OCI-LY7 (cell line): ENCODE data around the gene HTR1E.

Experiments used
- EZH2phosphoT487 ChIP-seq: fragments of 200-600 bp; sonication (generic); IDR thresholded peaks from 2 replicates; pipeline ENCODE4 v1.6.1; 2018; ENCODE audit warnings: low read depth, borderline replicate concordance, mild to moderate bottlenecking, mixed run types, antibody characterized with exemption, low read length, moderate library complexity, mixed read lengths
- TF ChIP-seq, protein P1 (sequence below): fragments of 200-600 bp; sonication (generic); conservative IDR thresholded peaks from 2 replicates; pipeline ENCODE4 v1.5.1; 2014; ENCODE audit warnings: mild to moderate bottlenecking, antibody characterized with exemption, low read length, moderate library complexity, mixed read lengths

DNA sequence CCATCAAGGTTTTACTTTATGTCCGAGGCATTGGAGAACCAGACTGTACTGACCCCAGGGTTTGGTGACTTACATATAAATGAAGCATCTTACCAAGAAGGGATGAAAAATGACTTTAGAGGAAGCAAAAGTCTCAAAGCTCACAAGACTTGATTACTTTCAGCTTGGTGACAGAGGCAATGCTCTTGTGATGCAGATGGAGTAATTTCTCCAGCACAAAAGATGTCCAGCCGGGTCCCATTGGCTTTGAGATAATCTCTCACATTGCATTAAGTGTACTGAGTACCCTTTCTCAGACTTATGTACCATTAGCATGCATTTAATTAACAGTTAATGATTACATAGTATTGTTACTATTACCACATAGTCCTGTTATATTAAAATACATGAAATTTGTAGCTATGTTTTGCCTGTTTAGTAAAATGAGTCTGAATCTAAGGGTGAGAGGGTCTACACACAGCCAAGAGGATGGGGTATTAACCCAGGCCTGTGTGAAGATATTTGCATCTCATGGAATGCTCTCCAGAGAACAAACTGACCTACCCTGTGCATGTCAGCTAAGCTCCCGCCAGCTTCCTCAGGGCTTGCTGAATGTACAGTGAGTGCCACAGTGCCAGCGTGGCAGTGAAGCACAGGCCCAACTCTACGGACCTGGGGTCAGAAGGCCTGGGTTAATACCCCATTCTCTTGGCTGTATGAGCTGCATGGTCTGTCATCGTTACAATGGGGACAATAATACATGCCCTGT lies 5.6 kb downstream of the HTR1E start:
- TF ChIP-seq, protein P1, sequence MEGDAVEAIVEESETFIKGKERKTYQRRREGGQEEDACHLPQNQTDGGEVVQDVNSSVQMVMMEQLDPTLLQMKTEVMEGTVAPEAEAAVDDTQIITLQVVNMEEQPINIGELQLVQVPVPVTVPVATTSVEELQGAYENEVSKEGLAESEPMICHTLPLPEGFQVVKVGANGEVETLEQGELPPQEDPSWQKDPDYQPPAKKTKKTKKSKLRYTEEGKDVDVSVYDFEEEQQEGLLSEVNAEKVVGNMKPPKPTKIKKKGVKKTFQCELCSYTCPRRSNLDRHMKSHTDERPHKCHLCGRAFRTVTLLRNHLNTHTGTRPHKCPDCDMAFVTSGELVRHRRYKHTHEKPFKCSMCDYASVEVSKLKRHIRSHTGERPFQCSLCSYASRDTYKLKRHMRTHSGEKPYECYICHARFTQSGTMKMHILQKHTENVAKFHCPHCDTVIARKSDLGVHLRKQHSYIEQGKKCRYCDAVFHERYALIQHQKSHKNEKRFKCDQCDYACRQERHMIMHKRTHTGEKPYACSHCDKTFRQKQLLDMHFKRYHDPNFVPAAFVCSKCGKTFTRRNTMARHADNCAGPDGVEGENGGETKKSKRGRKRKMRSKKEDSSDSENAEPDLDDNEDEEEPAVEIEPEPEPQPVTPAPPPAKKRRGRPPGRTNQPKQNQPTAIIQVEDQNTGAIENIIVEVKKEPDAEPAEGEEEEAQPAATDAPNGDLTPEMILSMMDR: no peak
- TF ChIP-seq EZH2phosphoT487: no peak
